ENCODE results near the gene BTRC. TPM values are rescaled to one million over a fixed set of nuclear protein-coding genes. Genes with fewer than 3 reads are reported as not detected.

BTRC gene
- total and polyA plus RNA-seq, 8 donors, result 4.3 to 16.4 (median 9.0) TPM

- no peak for FAIRE-seq
- Histone ChIP-seq H3K4me3 (no peak overlapping the region), H3K27me3 (no peaks in the 10 kb centered on the region), H3K4me1 (no peaks in the 10 kb centered on the region), H3K27ac (no peak overlapping the region), H3K9me3 (no peaks in the 10 kb centered on the region), H3K36me3 (no peaks in the 10 kb centered on the region)
- intact Hi-C loops (cut with DNase I), result no loop called here
- ATAC-seq, result no peak
- WGBS, 2 donors, result 87 to 93% methylated on average over 8 of the region's 8 CpGs
- no peak for DNase-seq
- TF ChIP-seq CTCF (IDR thresholded peaks at IDR 0.05), result no peak
Observed at GRCh38 chr10:101484175-101484745, 130.3 kb downstream of the BTRC start.

GRCh38 chr10:101485207-101485606 is 131.2 kb downstream of the BTRC start:
- Histone ChIP-seq H3K27me3 (no peaks in the 10 kb centered on the region), H3K27ac (no peak overlapping the region), H3K4me3 (no peak overlapping the region), H3K9me3 (no peaks in the 10 kb centered on the region), H3K4me1 (no peaks in the 10 kb centered on the region), H3K36me3 (no peaks in the 10 kb centered on the region)
- FAIRE-seq, result no peak
- TF ChIP-seq CTCF (IDR thresholded peaks at IDR 0.05), result no peak
- WGBS, 2 donors, result 95 to 96% methylated on average over 5 of the region's 5 CpGs
- no peak for ATAC-seq
- intact Hi-C loops (cut with DNase I), result no loop called here
- no peak for DNase-seq

GRCh38 chr10:101485681-101486554 is 132.0 kb downstream of the BTRC start:
- no peaks in the 10 kb centered on the region for H3K27me3 ChIP-seq
- FAIRE-seq, result no peak
- no peak overlapping the region for H3K27ac ChIP-seq
- no peaks in the 10 kb centered on the region for H3K9me3 ChIP-seq
- ATAC-seq, result peak in 2 of 4 donors; percentile 60 to 75
- intact Hi-C loops (cut with DNase I), result no loop called here
- no peak for TF ChIP-seq CTCF (IDR thresholded peaks at IDR 0.05)
- DNase-seq, result no peak
- no peak overlapping the region for H3K4me3 ChIP-seq
- no peaks in the 10 kb centered on the region for H3K36me3 ChIP-seq
- WGBS, 2 donors, result 84 to 85% methylated on average over 23 of the region's 23 CpGs
- no peaks in the 10 kb centered on the region for H3K4me1 ChIP-seq

- Histone ChIP-seq H3K4me1 (no peaks in the 10 kb centered on the region), H3K9me3 (no peaks in the 10 kb centered on the region), H3K36me3 (no peaks in the 10 kb centered on the region), H3K4me3 (no peak overlapping the region), H3K27ac (no peak overlapping the region), H3K27me3 (no peaks in the 10 kb centered on the region)
- DNase-seq (no peak), FAIRE-seq (no peak), ATAC-seq (no peak)
- intact Hi-C loops (cut with DNase I), result no loop called here
- 81 to 87% methylated on average over 3 of the region's 3 CpGs for WGBS, 2 donors
- no peak for TF ChIP-seq CTCF (IDR thresholded peaks at IDR 0.05)
Observed at GRCh38 chr10:101487399-101487798, 133.4 kb downstream of the BTRC start.

- TF ChIP-seq CTCF (IDR thresholded peaks at IDR 0.05), result no peak
- WGBS, 2 donors, result 64 to 72% methylated on average over 3 of the region's 3 CpGs
Observed at GRCh38 chr10:101489355-101489754, 135.4 kb downstream of the BTRC start.

More at GRCh38 chr10:101489355-101489754, 135.4 kb downstream of the BTRC start:
- Histone ChIP-seq H3K36me3 (no peaks in the 10 kb centered on the region), H3K4me1 (peaks cover 7 to 15% (median 14%) of the 10 kb centered on the region in 3 donors), H3K27ac (no peak overlapping the region), H3K4me3 (no peak overlapping the region), H3K27me3 (no peaks in the 10 kb centered on the region), H3K9me3 (no peaks in the 10 kb centered on the region)
- FAIRE-seq (no peak), ATAC-seq (no peak), DNase-seq (no peak)
- intact Hi-C loops (cut with DNase I), result no loop called here

Data from pancreas (tissue), 10 donors.